Breast epithelium (tissue), 3 donors: ENCODE data around the gene ATP2B3.

Source experiments
- CTCF ChIP-seq, 3 donors: fragments of 450-650 bp; IDR thresholded peaks; one replicate each; pipeline ENCODE4 v1.5.1; 2016 to 2017; ENCODE audit warnings: antibody characterized with exemption in 3 of 3, mild to moderate bottlenecking in 3 of 3, moderate library complexity in 3 of 3
- POLR2A ChIP-seq: fragments of 450-650 bp; IDR thresholded peaks from one replicate; pipeline ENCODE4 v1.6.1; 2016; ENCODE audit warnings: antibody characterized with exemption, mild to moderate bottlenecking, moderate library complexity
- POLR2AphosphoS5 ChIP-seq, 3 donors: sonication (generic); formaldehyde crosslinking; IDR thresholded peaks; one replicate each; pipeline ENCODE4 v1.6.1; 2017; ENCODE audit warnings: antibody characterized with exemption in 3 of 3

- no peak for TF ChIP-seq CTCF (IDR thresholded peaks at IDR 0.05)
- no peak for TF ChIP-seq POLR2AphosphoS5 (IDR thresholded peaks at IDR 0.05)
- no peak for TF ChIP-seq POLR2A
Measured at GRCh38 chrX:153474718-153475117, 42.7 kb upstream of the ATP2B3 start.
